Aorta (tissue), 5 donors: Measurements from ENCODE around the gene TCHP. TPM values are rescaled to one million over a fixed set of nuclear protein-coding genes. Genes with fewer than 3 reads are reported as not detected.
"Not testable (repeated sequence)": the region's sequence is repeated elsewhere in the genome, so short reads cannot be mapped to it uniquely, and the experiment has no call there.

Source experiments
- ATAC-seq: fragments of 200-7000 bp; cut with Tn5 transposase; one replicate; pipeline ENCODE4 v1.9.1; 2022; ENCODE audit warnings: moderate library complexity; ENCODE audit not compliant: low FRiP score
- DNase-seq, 2 donors: peaks; one replicate each; pipeline ENCODE4 v3.0.0-alpha.2; 2020
- H3K27ac ChIP-seq, 2 donors: one replicate each; pipeline ENCODE4 v1.5.1; 2013; ENCODE audit warnings: low read length in 2 of 2, mild to moderate bottlenecking in 2 of 2, moderate library complexity in 2 of 2, control low read depth in 1 of 2, inconsistent platforms in 1 of 2, low read depth in 1 of 2
- H3K27me3 ChIP-seq, 2 donors: one replicate each; pipeline ENCODE4 v1.6.1; 2013; ENCODE audit warnings: control low read depth in 1 of 2, low read length in 1 of 2, mild to moderate bottlenecking in 1 of 2, moderate library complexity in 1 of 2; ENCODE audit not compliant: insufficient read depth in 2 of 2, control insufficient read depth in 1 of 2
- H3K36me3 ChIP-seq, 2 donors: one replicate each; pipeline ENCODE4 v1.6.1; 2013; ENCODE audit warnings: control low read depth in 1 of 2, low read length in 1 of 2, mild to moderate bottlenecking in 1 of 2; ENCODE audit not compliant: insufficient read depth in 2 of 2, control insufficient read depth in 1 of 2
- H3K4me1 ChIP-seq, 2 donors: one replicate each; pipeline ENCODE4 v1.6.1; 2013; ENCODE audit warnings: low read length in 2 of 2, control low read depth in 1 of 2, mild to moderate bottlenecking in 1 of 2, moderate library complexity in 1 of 2; ENCODE audit not compliant: insufficient read depth in 2 of 2, control insufficient read depth in 1 of 2
- H3K4me3 ChIP-seq, 2 donors: one replicate each; pipeline ENCODE4 v1.5.1; 2013; ENCODE audit warnings: low read length in 2 of 2, control low read depth in 1 of 2, mild to moderate bottlenecking in 1 of 2
- H3K9me3 ChIP-seq: one replicate; pipeline ENCODE4 v1.6.1; 2013; ENCODE audit warnings: mild to moderate bottlenecking, low read length; ENCODE audit not compliant: control insufficient read depth
- WGBS, 2 donors: extraction: QIAGEN DNeasy Blood & Tissue Kit; methylation state at CpG; one replicate each; pipeline ENCODE4 v1.1.7; 2013; 5-methylcytosine and 5-hydroxymethylcytosine counted together
- intact Hi-C, 2 donors: fragments of 100-400 bp; cut with DNase I; formaldehyde crosslinking; loops; one replicate each; pipeline versions ENCODE4 v1.14.2 to v1.15.0; 2022
- long read RNA-seq, 2 donors: library from polyadenylated mRNA; unstranded; transcript quantifications; one replicate each; pipeline ENCODE4 v2.0.0, GENCODE V29; 2020 to 2021
- polyA plus RNA-seq, 2 donors: library from polyadenylated mRNA; stranded (reverse); fragments of 200-250 nt; gene quantifications; one replicate each; pipeline ENCODE4 v1.2.3, GENCODE V29; 2013
- total RNA-seq, 2 donors: library from RNA; stranded (reverse); fragmentation: NEBNext Ultra II Directional; extraction: Animal tissue kit (Norgen Biotek cat#: 25700); gene quantifications; one replicate each; pipeline ENCODE4 v1.2.1, GENCODE V29; 2021
- donor health status: healthy with polysubstance abuse.
- donor health status: Bipolar disorder and iron deficiency.
- donor health status: DM: no; HTN: no; CAD: no.
- donor health status: DM: no; HTN: no; CAD: no.
- donor health status: DM: yes; HTN: yes; CAD: no.

Gene TCHP
- 10 to 100 TPM in 1 of 2 donors, 1 to 10 TPM in 1; 9.8 to 21.1 TPM for total RNA-seq
- 10 to 100 TPM in 1 of 2 donors, 1 to 10 TPM in 1; 4.3 to 14.6 TPM for polyA plus RNA-seq
- long read RNA-seq, donor 1, transcript TCHP-202 (13 exons, 3,090 nt), result major isoform, 9 of 23 reads
- long read RNA-seq, donor 1, partial matches to known transcripts, result 7 of 23 reads
- long read RNA-seq, donor 1, other reads (novel, unspliced or antisense), result 7 of 23 reads
- long read RNA-seq, donor 2, partial matches to known transcripts, result 2 of 24 reads
- long read RNA-seq, donor 2, other reads (novel, unspliced or antisense), result 19 of 24 reads

- H3K9me3 ChIP-seq, result no peaks in the 10 kb centered on the region
- H3K27me3 ChIP-seq, result no peaks in the 10 kb centered on the region
- no peaks in the 10 kb centered on the region for H3K36me3 ChIP-seq
- DNase-seq (peak; percentile 91 to 94), ATAC-seq (peak; percentile 96)
- H3K4me3 ChIP-seq, result peak within 1 kb of the TSS; percentile 64 to 80
- WGBS, 2 donors, result 1% methylated on average over 59 to 69 of the region's 69 CpGs
- H3K27ac ChIP-seq, result peak within 1 kb of the TSS in 1 of 2 donors; percentile 31
- intact Hi-C loops, result no loop called here
- H3K4me1 ChIP-seq, result no peaks in the 10 kb centered on the region
Measured at GRCh38 chr12:109899783-109900751, at the start of gene TCHP. TSS of gene TCHP (plus strand) at chr12:109900274. CDS start at chr12:109903027, 2,753 bp downstream.

GRCh38 chr12:109850518-109850917 lies 49.6 kb upstream of the TCHP start:
- H3K27ac ChIP-seq, H3K4me3 ChIP-seq, intact Hi-C loops, ATAC-seq, H3K9me3 ChIP-seq, H3K27me3 ChIP-seq, DNase-seq, H3K4me1 ChIP-seq, H3K36me3 ChIP-seq: not testable (repeated sequence)
- 89 to 92% methylated on average over 6 of the region's 6 CpGs for WGBS, 2 donors

- H3K27ac ChIP-seq, result no peak overlapping the region
- no peaks in the 10 kb centered on the region for H3K27me3 ChIP-seq
- DNase-seq, result no peak
- no peak for ATAC-seq
- intact Hi-C loops, result no loop called here
- H3K4me3 ChIP-seq, result no peak overlapping the region
- 91% methylated on average over 14 of the region's 14 CpGs for WGBS, 2 donors
- H3K4me1 ChIP-seq, result no peaks in the 10 kb centered on the region
- no peaks in the 10 kb centered on the region for H3K9me3 ChIP-seq
- H3K36me3 ChIP-seq, result peaks cover 2 to 6% of the 10 kb centered on the region in 2 donors
Measured at GRCh38 chr12:109855377-109855776, 44.7 kb upstream of the TCHP start.

GRCh38 chr12:109857715-109858114 lies 42.4 kb upstream of the TCHP start:
- Histone ChIP-seq H3K4me3 (no peak overlapping the region), H3K27me3 (no peaks in the 10 kb centered on the region), H3K36me3 (peaks cover 2 to 6% of the 10 kb centered on the region in 2 donors), H3K4me1 (no peaks in the 10 kb centered on the region), H3K27ac (no peak overlapping the region), H3K9me3 (no peaks in the 10 kb centered on the region)
- no peak for ATAC-seq
- intact Hi-C loops, result no loop called here
- DNase-seq, result no peak
- whole genome bisulfite sequencing, 2 donors, result 92 to 93% methylated on average over 6 of the region's 6 CpGs

GRCh38 chr12:109858764-109859163 lies 41.3 kb upstream of the TCHP start:
- Histone ChIP-seq H3K4me3 (no peak overlapping the region), H3K27me3 (no peaks in the 10 kb centered on the region), H3K9me3 (no peaks in the 10 kb centered on the region), H3K27ac (no peak overlapping the region), H3K36me3 (peaks cover 2 to 6% of the 10 kb centered on the region in 2 donors), H3K4me1 (no peaks in the 10 kb centered on the region)
- whole genome bisulfite sequencing, 2 donors, result 88 to 90% methylated on average over 5 of the region's 5 CpGs
- intact Hi-C loops, result no loop called here
- ATAC-seq, result no peak
- no peak for DNase-seq

GRCh38 chr12:109860977-109861376 lies 39.1 kb upstream of the TCHP start:
- Histone ChIP-seq H3K4me1 (no peaks in the 10 kb centered on the region), H3K9me3 (no peaks in the 10 kb centered on the region), H3K27ac (no peak overlapping the region), H3K36me3 (peaks cover 2 to 6% of the 10 kb centered on the region in 2 donors), H3K4me3 (no peak overlapping the region), H3K27me3 (no peaks in the 10 kb centered on the region)
- DNase-seq, result no peak
- ATAC-seq, result no peak
- 92 to 94% methylated on average over 5 of the region's 5 CpGs for WGBS, 2 donors
- intact Hi-C loops, result no loop called here

GRCh38 chr12:109861689-109862314 lies 38.3 kb upstream of the TCHP start:
- no peak for DNase-seq
- no peaks in the 10 kb centered on the region for H3K4me1 ChIP-seq
- 77 to 82% methylated on average over 17 of the region's 17 CpGs for WGBS, 2 donors
- no peak overlapping the region for H3K4me3 ChIP-seq
- intact Hi-C loops, result no loop called here
- no peaks in the 10 kb centered on the region for H3K9me3 ChIP-seq
- peaks cover 2 to 6% of the 10 kb centered on the region in 2 donors for H3K36me3 ChIP-seq
- no peak overlapping the region for H3K27ac ChIP-seq
- H3K27me3 ChIP-seq, result no peaks in the 10 kb centered on the region
- no peak for ATAC-seq

- intact Hi-C loops, H3K27me3 ChIP-seq, H3K9me3 ChIP-seq, H3K27ac ChIP-seq, H3K36me3 ChIP-seq, DNase-seq, H3K4me1 ChIP-seq, H3K4me3 ChIP-seq, ATAC-seq: not testable (repeated sequence)
- 89 to 94% methylated on average over 9 of the region's 9 CpGs for WGBS, 2 donors
Measured at GRCh38 chr12:109862491-109862890, 37.6 kb upstream of the TCHP start.
